Smooth muscle cell (in vitro differentiated cells): ENCODE data around the gene TBCK. TPM values are rescaled to one million over a fixed set of nuclear protein-coding genes. Genes with fewer than 3 reads are reported as not detected.

Experiments used
- DNase-seq: peaks from one replicate; lab custom pipeline; 2025; ENCODE audit not compliant: unreplicated experiment; lab: John Stamatoyannopoulos, UW
- H2AFZ ChIP-seq: fragments of 200-600 bp; sonication (generic); 2 replicates; pipeline ENCODE4 v1.6.0; 2016; ENCODE audit warnings: antibody characterized with exemption, low read depth, mild to moderate bottlenecking
- H3F3A ChIP-seq: fragments of 200-600 bp; sonication (generic); 2 replicates; pipeline ENCODE4 v1.6.0; 2017; ENCODE audit warnings: antibody characterized with exemption, low read depth
- H3K27ac ChIP-seq: fragments of 200-600 bp; sonication (generic); 2 replicates; pipeline ENCODE4 v1.5.1; 2016; ENCODE audit warnings: low read depth, mild to moderate bottlenecking
- H3K27me3 ChIP-seq: fragments of 200-600 bp; sonication (generic); 2 replicates; pipeline ENCODE4 v1.6.1; 2016; ENCODE audit warnings: low read depth, mild to moderate bottlenecking
- H3K36me3 ChIP-seq: fragments of 200-600 bp; sonication (generic); 2 replicates; pipeline ENCODE4 v1.5.1; 2016; ENCODE audit warnings: low read depth
- H3K4me1 ChIP-seq: fragments of 200-600 bp; sonication (generic); 2 replicates; pipeline ENCODE4 v1.5.1; 2016; ENCODE audit warnings: low read depth
- H3K4me2 ChIP-seq: fragments of 200-600 bp; sonication (generic); 2 replicates; pipeline ENCODE4 v1.6.0; 2016; ENCODE audit warnings: mild to moderate bottlenecking
- H3K4me3 ChIP-seq: fragments of 200-600 bp; sonication (generic); 2 replicates; pipeline ENCODE4 v1.5.1; 2016; ENCODE audit warnings: mild to moderate bottlenecking
- H3K79me2 ChIP-seq: fragments of 200-600 bp; sonication (generic); 2 replicates; pipeline ENCODE4 v1.6.0; 2016; ENCODE audit warnings: low read depth, mild to moderate bottlenecking
- H3K9ac ChIP-seq: fragments of 200-600 bp; sonication (generic); 2 replicates; pipeline ENCODE4 v1.6.0; 2016; ENCODE audit warnings: low read depth
- H3K9me3 ChIP-seq: fragments of 200-600 bp; sonication (generic); replicated peaks from 2 replicates; pipeline ENCODE4 v1.5.1; 2016; ENCODE audit warnings: low read depth
- H4K20me1 ChIP-seq: fragments of 200-600 bp; sonication (generic); 2 replicates; pipeline ENCODE4 v1.6.0; 2016; ENCODE audit warnings: low read depth
- WGBS: methylation state at CpG from one replicate; pipeline ENCODE4 v1.1.7; 2016; ENCODE audit warnings: low lambda C conversion rate; 5-methylcytosine and 5-hydroxymethylcytosine counted together
- polyA plus RNA-seq: library from polyadenylated mRNA; unstranded; fragments of >200 nt; fragmentation: Nextera tagmentation; extraction: Ambion mirVana; gene quantifications from 2 replicates; pipeline ENCODE4 v1.2.1, GENCODE V29; 2016
- total RNA-seq: library from RNA; depleted of rRNA; stranded (reverse); fragments of >200 nt; gene quantifications from 2 replicates; pipeline ENCODE4 v1.2.3, GENCODE V29; 2014
- TF ChIP-seq, protein P1 (sequence below): fragments of 200-600 bp; sonication (generic); IDR thresholded peaks from 2 replicates; pipeline ENCODE4 v1.5.1; 2017; ENCODE audit warnings: borderline replicate concordance, mild to moderate bottlenecking, antibody characterized with exemption; ENCODE audit not compliant: insufficient read depth, poor library complexity, severe bottlenecking

TBCK gene
- total and polyA plus RNA-seq, 2 experiments from 2014 or later = 10.0 to 28.1 TPM

DNA sequence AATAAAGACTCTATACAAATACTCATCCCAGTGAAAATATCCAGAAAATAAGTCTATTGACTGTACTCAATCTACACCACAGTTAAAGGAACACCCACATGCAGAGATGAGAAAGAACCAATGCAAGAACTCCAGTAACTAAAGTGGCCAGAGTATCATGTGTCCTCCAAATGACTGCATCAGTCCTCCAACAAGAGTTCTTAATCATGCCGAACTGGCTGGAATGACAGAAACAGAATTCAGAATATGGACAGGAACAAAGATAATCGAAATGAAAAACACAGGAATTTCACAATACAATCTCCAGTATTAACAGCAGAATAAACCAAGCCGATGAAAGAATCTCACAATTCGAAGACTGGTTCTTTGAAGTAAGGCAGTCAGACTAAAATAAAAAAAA, 210.3 kb downstream of the TBCK start:
- no peak overlapping the region for H3K4me3 ChIP-seq
- no peaks in the 10 kb centered on the region for H3K4me1 ChIP-seq
- TF ChIP-seq, protein P1, sequence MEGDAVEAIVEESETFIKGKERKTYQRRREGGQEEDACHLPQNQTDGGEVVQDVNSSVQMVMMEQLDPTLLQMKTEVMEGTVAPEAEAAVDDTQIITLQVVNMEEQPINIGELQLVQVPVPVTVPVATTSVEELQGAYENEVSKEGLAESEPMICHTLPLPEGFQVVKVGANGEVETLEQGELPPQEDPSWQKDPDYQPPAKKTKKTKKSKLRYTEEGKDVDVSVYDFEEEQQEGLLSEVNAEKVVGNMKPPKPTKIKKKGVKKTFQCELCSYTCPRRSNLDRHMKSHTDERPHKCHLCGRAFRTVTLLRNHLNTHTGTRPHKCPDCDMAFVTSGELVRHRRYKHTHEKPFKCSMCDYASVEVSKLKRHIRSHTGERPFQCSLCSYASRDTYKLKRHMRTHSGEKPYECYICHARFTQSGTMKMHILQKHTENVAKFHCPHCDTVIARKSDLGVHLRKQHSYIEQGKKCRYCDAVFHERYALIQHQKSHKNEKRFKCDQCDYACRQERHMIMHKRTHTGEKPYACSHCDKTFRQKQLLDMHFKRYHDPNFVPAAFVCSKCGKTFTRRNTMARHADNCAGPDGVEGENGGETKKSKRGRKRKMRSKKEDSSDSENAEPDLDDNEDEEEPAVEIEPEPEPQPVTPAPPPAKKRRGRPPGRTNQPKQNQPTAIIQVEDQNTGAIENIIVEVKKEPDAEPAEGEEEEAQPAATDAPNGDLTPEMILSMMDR = no peak
- H3K27me3 ChIP-seq = no peaks in the 10 kb centered on the region
- DNase-seq = no peak
- no peak overlapping the region for H2AFZ ChIP-seq
- H3K79me2 ChIP-seq = no peaks in the 10 kb centered on the region
- no peak overlapping the region for H3K9ac ChIP-seq
- 98% methylated on average over 4 of the region's 4 CpGs for WGBS
- H3K27ac ChIP-seq = no peak overlapping the region
- peaks cover 14% of the 10 kb centered on the region for H3K9me3 ChIP-seq
- no peak overlapping the region for H3K4me2 ChIP-seq
- peaks cover 14% of the 10 kb centered on the region for H3K36me3 ChIP-seq
- no peaks in the 10 kb centered on the region for H3F3A ChIP-seq
- H4K20me1 ChIP-seq = no peaks in the 10 kb centered on the region

DNA sequence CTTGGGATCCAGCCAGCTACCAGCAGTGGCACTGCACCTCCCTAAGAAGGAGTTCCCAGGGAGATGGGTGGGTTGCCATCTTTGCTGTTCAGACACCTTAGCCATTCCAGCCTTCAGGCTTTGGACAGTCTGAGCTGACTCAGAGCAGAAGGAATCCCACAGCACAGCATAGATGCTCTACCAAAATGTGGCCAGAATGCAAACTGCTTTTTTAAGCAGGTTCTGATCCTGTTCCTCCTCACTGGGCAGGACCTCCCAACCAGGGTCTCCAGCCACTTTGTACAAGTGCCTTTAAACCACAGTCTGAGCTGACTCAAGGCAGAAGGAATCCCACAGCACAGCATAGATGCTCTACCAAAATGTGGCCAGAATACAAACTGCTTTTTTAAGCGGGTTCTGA, 211.7 kb downstream of the TBCK start:
- no peaks in the 10 kb centered on the region for H3K79me2 ChIP-seq
- no peak overlapping the region for H3K4me2 ChIP-seq
- H3K9ac ChIP-seq = no peak overlapping the region
- WGBS = 94% methylated on average over 1 of the region's 1 CpG
- no peaks in the 10 kb centered on the region for H3K4me1 ChIP-seq
- H4K20me1 ChIP-seq = no peaks in the 10 kb centered on the region
- no peak overlapping the region for H2AFZ ChIP-seq
- H3K36me3 ChIP-seq = peaks cover 4% of the 10 kb centered on the region
- no peaks in the 10 kb centered on the region for H3F3A ChIP-seq
- TF ChIP-seq, protein P1 = no peak
- no peak overlapping the region for H3K4me3 ChIP-seq
- H3K27me3 ChIP-seq = no peaks in the 10 kb centered on the region
- peaks cover 3% of the 10 kb centered on the region for H3K9me3 ChIP-seq
- no peak overlapping the region for H3K27ac ChIP-seq
- DNase-seq = no peak

DNA sequence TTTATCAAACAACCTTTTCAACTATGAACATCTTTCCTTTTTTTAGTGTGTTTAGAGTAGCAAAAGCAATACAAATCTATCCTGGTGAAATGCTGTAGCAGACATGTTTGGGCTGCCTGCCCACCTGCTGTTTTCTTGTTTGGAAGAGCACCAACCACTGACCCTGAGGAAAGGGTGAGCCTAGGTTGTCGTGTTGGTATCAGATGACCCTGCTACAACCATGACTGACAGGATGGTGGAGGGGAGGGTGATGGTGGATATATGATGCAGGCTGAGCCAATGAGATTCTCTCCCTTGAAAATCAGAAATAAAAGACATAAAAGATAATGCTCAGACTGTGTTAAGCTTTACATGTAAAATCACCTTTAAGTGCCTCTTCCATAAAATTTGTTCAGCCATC, 219.6 kb downstream of the TBCK start:
- H2AFZ ChIP-seq = no peak overlapping the region
- peaks cover 3% of the 10 kb centered on the region for H3K9me3 ChIP-seq
- H3K79me2 ChIP-seq = no peaks in the 10 kb centered on the region
- no peak overlapping the region for H3K27ac ChIP-seq
- no peak overlapping the region for H3K4me3 ChIP-seq
- 84% methylated on average over 1 of the region's 1 CpG for WGBS
- H3F3A ChIP-seq = no peaks in the 10 kb centered on the region
- no peak for DNase-seq
- H3K27me3 ChIP-seq = no peaks in the 10 kb centered on the region
- H3K9ac ChIP-seq = no peak overlapping the region
- TF ChIP-seq, protein P1 = no peak
- H3K4me2 ChIP-seq = no peak overlapping the region
- no peaks in the 10 kb centered on the region for H3K4me1 ChIP-seq
- no peaks in the 10 kb centered on the region for H4K20me1 ChIP-seq
- H3K36me3 ChIP-seq = peaks cover 1% of the 10 kb centered on the region

DNA sequence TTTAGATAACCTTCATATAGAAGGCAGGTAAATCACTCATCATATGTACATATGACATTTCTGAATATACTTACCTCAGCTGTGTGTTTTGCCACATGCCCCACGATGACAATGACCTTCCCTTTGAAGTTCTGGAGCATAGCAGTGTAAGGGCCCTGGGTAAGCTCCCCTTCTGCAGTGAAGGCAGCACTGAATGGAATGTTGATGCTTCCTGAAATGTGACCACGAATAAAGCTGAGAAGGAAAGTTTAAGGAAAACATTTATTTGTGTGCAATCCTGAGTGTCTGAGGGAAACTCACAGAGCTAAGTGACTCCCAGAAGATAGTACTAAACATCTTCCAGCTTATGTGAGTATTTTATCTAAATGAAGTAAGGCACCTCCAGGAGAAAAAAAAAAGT, 220.6 kb downstream of the TBCK start:
- H3K4me2 ChIP-seq = no peak overlapping the region
- H3K4me3 ChIP-seq = no peak overlapping the region
- H3K4me1 ChIP-seq = no peaks in the 10 kb centered on the region
- no peaks in the 10 kb centered on the region for H3F3A ChIP-seq
- WGBS = 43% methylated on average over 2 of the region's 2 CpGs
- H3K27ac ChIP-seq = no peak overlapping the region
- no peaks in the 10 kb centered on the region for H3K27me3 ChIP-seq
- H3K9ac ChIP-seq = no peak overlapping the region
- no peaks in the 10 kb centered on the region for H4K20me1 ChIP-seq
- H3K79me2 ChIP-seq = no peaks in the 10 kb centered on the region
- H2AFZ ChIP-seq = no peak overlapping the region
- H3K36me3 ChIP-seq = peaks cover 8% of the 10 kb centered on the region
- no peak for DNase-seq
- TF ChIP-seq, protein P1 = no peak
- H3K9me3 ChIP-seq = peaks cover 14% of the 10 kb centered on the region
